Measurements from ENCODE around the gene SLFNL1.

SLFNL1 gene

DNA sequence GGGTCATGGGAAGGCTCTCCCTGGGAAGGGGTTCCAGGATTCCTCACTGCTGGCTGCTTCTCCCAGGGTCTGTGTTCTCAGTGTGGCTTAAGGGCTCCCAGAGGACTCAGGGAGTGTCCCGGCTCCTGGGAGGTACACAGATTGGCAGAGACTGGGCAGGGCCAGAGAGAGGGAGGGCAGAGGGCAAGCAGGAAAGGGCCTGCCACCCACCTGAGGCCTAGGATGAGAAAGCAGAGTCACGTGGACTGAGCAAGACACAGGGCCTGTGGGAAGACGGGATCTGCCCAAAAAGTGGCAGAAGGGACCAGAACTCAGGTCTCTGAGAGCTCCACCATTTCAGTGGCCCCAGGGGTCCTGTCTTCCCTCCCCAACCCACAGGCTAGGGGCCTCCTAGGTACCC is 871 bp downstream of the SLFNL1 start:
- H3K4me3 ChIP-seq (ENCODE audit: low read depth, low read length) = no peak overlapping the region
- TF ChIP-seq, protein P1, sequence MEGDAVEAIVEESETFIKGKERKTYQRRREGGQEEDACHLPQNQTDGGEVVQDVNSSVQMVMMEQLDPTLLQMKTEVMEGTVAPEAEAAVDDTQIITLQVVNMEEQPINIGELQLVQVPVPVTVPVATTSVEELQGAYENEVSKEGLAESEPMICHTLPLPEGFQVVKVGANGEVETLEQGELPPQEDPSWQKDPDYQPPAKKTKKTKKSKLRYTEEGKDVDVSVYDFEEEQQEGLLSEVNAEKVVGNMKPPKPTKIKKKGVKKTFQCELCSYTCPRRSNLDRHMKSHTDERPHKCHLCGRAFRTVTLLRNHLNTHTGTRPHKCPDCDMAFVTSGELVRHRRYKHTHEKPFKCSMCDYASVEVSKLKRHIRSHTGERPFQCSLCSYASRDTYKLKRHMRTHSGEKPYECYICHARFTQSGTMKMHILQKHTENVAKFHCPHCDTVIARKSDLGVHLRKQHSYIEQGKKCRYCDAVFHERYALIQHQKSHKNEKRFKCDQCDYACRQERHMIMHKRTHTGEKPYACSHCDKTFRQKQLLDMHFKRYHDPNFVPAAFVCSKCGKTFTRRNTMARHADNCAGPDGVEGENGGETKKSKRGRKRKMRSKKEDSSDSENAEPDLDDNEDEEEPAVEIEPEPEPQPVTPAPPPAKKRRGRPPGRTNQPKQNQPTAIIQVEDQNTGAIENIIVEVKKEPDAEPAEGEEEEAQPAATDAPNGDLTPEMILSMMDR (IDR thresholded peaks at IDR 0.05; ENCODE audit: borderline replicate concordance, insufficient read depth, low read depth, low read length) = no peak

DNA sequence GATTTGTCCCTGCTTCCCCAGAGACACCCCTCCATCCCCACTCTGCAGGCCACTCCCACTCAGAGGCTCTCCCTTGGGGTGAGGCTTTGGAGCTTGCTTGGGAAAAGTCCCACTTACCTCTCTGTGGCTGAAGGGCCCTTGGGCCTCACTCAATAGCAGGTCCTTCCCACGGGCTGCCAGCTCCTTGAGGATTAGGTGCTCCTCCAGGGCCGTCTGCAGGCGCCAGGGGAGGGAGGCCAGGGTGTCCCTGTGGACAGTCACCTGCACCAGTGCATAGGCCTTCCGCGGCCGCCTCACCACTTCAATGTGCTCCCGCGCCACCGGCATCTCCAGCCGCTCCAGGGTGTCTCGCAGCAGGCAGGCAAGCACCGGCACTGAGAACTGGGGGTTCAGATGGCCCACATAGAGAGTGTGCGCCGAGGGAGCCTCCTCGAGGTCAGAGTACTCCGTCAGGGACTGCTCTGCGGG is 1.4 kb downstream of the SLFNL1 start:
- TF ChIP-seq, protein P1 (IDR thresholded peaks at IDR 0.05; ENCODE audit: borderline replicate concordance, insufficient read depth, low read depth, low read length) = no peak
- H3K4me3 ChIP-seq (ENCODE audit: low read depth, low read length) = no peak overlapping the region

DNA sequence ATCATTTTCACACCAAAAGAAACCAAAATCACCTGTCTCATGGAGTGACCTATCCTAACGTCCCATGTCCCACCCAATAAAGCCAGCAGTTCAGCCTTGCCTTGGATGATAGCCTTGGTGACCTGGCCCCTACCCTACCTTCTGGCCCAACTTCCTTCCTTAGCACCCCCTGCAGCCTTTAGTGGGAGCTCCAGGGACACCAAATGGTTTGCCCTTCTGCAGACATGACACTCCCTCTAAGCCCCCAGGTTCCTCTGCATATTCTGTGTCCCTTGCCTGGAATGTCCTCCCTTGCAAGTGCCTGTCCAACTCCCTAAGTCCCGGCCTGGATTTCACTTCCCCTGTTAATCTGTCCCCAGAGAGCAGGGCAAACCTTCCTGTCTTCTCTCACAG is 2.2 kb downstream of the SLFNL1 start:
- no peak overlapping the region for H3K4me3 ChIP-seq (ENCODE audit: low read depth, low read length)
- TF ChIP-seq, protein P1 (IDR thresholded peaks at IDR 0.05; ENCODE audit: borderline replicate concordance, insufficient read depth, low read depth, low read length) = no peak

DNA sequence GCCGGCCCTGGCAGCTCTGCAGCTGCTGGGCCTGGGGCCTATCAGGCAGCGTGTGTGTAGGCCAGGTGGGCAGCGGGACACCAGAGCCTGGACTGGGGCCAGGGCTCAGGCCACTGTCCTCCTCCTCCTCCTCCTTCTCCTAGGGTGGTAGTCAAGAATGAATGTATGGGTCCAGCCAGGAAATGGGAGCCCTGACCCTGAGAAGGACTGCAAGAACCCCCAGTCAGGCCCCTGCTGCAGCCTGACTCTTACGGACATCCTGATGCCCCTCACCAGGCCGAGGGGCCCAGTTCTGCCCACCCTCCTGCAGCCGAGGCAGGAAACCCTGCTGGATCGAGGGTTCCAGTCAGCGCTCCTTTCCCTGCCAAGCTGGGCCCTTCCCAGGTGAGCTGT is 3.5 kb downstream of the SLFNL1 start:
- H3K4me3 ChIP-seq (ENCODE audit: low read depth, low read length) = no peak overlapping the region
- TF ChIP-seq, protein P1 (IDR thresholded peaks at IDR 0.05; ENCODE audit: borderline replicate concordance, insufficient read depth, low read depth, low read length) = no peak

DNA sequence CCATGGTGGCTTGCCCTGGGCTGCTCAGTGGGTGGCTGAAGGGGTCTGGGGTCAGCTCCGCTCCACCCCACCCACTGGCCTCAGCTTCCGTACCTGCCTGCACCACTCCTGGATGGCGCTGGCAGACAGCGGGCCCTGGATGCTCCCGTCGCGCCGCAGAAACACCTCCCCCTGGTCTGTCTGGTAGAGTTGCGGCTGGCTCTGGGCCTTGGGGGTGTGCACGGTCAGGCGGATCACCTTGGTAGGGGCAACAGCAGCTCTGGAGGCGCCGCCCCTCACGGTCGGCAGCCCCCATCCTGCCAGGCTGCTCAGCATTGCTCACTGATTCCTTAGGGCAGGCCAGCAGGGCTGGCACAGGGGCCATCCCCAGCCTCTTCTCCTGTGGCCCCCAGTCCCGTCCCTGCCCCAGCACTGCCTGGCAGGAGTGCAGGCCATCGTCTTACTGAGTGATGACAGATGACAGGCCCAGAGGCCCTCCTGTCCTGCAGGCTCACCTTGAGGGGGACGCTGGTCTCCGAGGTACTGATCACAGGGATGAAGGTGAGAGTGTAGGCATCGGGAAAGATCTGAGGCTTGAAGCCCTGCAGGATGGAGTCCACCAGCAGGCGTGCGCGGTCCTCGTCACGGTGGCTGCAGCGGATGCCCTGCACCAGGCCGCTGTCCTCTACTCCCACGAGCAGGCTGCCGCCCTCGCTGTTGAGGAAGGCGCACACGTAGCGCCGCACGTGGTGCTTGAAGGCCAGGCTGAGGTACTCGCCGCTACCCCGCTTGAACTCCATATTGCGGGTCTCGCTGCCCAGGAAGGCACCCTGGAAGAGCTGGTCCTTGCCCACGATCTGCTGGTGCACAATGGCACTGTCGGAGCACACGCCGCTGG is 4.1 kb downstream of the SLFNL1 start:
- TF ChIP-seq, protein P1 (IDR thresholded peaks at IDR 0.05; ENCODE audit: borderline replicate concordance, insufficient read depth, low read depth, low read length) = no peak
- H3K4me3 ChIP-seq (ENCODE audit: low read depth, low read length) = no peak overlapping the region

DNA sequence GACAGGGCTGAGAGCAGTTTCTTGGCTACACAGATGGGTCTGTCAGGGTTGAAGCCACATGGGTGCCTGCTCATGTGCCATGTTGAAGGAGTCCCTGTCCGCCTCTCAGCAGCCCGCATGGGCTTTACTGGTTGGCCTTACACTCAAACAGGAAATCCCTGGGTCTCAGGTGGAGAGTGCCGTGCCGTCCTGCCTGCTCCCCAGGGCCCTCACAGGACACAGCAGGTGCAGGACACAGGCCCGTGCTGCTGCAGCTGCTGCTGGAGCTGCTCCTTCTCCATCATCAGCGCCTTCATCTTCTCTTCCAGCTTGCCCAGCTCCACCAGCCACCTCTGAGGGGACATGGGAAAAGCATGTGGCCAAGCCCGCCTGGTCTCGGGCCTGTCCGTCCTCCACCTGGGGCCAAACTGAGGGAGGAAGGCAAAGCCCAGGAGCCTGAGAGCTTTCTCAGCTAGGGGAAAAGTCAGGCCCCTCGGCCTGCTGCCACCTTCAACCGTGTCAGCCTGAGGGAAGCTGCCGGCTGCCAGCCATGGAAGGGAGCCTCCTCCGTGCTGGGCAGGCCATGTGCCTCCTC is 5.5 kb downstream of the SLFNL1 start:
- H3K4me3 ChIP-seq (ENCODE audit: low read depth, low read length) = no peak overlapping the region
- TF ChIP-seq, protein P1 (IDR thresholded peaks at IDR 0.05; ENCODE audit: borderline replicate concordance, insufficient read depth, low read depth, low read length) = no peak
